ACC112 (cell line): ENCODE results near the gene SLC41A3.

Experiments used
- H2AFZ ChIP-seq: fragments of 200-600 bp; sonication (generic); one replicate; pipeline ENCODE4 v1.6.0; 2017; ENCODE audit warnings: antibody characterized with exemption, low read length; ENCODE audit not compliant: unreplicated experiment
- H3K27ac ChIP-seq: fragments of 200-600 bp; sonication (generic); 2 replicates; pipeline ENCODE4 v1.5.1; 2014; ENCODE audit warnings: low read depth, mild to moderate bottlenecking, antibody characterized with exemption, low read length, moderate library complexity
- H3K27me3 ChIP-seq: fragments of 200-600 bp; sonication (generic); 2 replicates; pipeline ENCODE4 v1.6.1; 2014; ENCODE audit warnings: mild to moderate bottlenecking, antibody characterized with exemption, low read length, moderate library complexity, mixed read lengths; ENCODE audit not compliant: insufficient read depth
- H3K36me3 ChIP-seq: fragments of 200-600 bp; sonication (generic); 2 replicates; pipeline ENCODE4 v1.6.1; 2016; ENCODE audit warnings: mild to moderate bottlenecking, antibody characterized with exemption, low read length, moderate library complexity, mixed read lengths; ENCODE audit not compliant: insufficient read depth
- H3K4me1 ChIP-seq: fragments of 200-600 bp; sonication (generic); one replicate; pipeline ENCODE4 v1.6.1; 2016; ENCODE audit warnings: low read length, mixed read lengths; ENCODE audit not compliant: insufficient read depth, unreplicated experiment, control insufficient read depth
- H3K4me3 ChIP-seq: fragments of 200-600 bp; sonication (generic); 2 replicates; pipeline ENCODE4 v1.5.1; 2014; ENCODE audit warnings: mild to moderate bottlenecking, low read depth, low read length
- H3K79me2 ChIP-seq: fragments of 200-600 bp; sonication (generic); one replicate; pipeline ENCODE4 v1.6.0; 2016; ENCODE audit warnings: low read length; ENCODE audit not compliant: control insufficient read depth, unreplicated experiment, insufficient read depth

SLC41A3 gene

GRCh38 chr3:126083913-126084767 is at the start of gene SLC41A3:
Gene SLC41A3, minus strand, starts transcription at chr3:126084124. Its CDS starts 15,905 bp downstream, at chr3:126068219.
- Histone ChIP-seq H3K36me3 (no peaks in the 10 kb centered on the region), H3K4me3 (peak within 1 kb of the TSS; percentile 91), H2AFZ (peak within 1 kb of the TSS; percentile 93), H3K27me3 (no peaks in the 10 kb centered on the region), H3K4me1 (peaks cover 7% of the 10 kb centered on the region), H3K27ac (peak within 1 kb of the TSS; percentile 39; the same call in 1 of the 2 replicates), H3K79me2 (no peaks in the 10 kb centered on the region)

- peaks cover 10% of the 10 kb centered on the region for H3K4me1 ChIP-seq
Measured at GRCh38 chr3:126133606-126134005, 49.7 kb upstream of the SLC41A3 start.

GRCh38 chr3:126132751-126133511 is 49.0 kb upstream of the SLC41A3 start:
- no peaks in the 10 kb centered on the region for H3K79me2 ChIP-seq
- no peaks in the 10 kb centered on the region for H3K36me3 ChIP-seq
- H3K27ac ChIP-seq: no peak overlapping the region
- peaks cover 10% of the 10 kb centered on the region for H3K4me1 ChIP-seq
- no peak overlapping the region for H2AFZ ChIP-seq
- no peak overlapping the region for H3K4me3 ChIP-seq
- peaks cover 4% of the 10 kb centered on the region; the same call in 1 of the 2 replicates for H3K27me3 ChIP-seq

More at GRCh38 chr3:126133606-126134005, 49.7 kb upstream of the SLC41A3 start:
- Histone ChIP-seq H3K36me3 (no peaks in the 10 kb centered on the region), H3K27me3 (peaks cover 10% of the 10 kb centered on the region), H3K4me3 (no peak overlapping the region), H2AFZ (no peak overlapping the region), H3K79me2 (no peaks in the 10 kb centered on the region), H3K27ac (no peak overlapping the region)

DNA sequence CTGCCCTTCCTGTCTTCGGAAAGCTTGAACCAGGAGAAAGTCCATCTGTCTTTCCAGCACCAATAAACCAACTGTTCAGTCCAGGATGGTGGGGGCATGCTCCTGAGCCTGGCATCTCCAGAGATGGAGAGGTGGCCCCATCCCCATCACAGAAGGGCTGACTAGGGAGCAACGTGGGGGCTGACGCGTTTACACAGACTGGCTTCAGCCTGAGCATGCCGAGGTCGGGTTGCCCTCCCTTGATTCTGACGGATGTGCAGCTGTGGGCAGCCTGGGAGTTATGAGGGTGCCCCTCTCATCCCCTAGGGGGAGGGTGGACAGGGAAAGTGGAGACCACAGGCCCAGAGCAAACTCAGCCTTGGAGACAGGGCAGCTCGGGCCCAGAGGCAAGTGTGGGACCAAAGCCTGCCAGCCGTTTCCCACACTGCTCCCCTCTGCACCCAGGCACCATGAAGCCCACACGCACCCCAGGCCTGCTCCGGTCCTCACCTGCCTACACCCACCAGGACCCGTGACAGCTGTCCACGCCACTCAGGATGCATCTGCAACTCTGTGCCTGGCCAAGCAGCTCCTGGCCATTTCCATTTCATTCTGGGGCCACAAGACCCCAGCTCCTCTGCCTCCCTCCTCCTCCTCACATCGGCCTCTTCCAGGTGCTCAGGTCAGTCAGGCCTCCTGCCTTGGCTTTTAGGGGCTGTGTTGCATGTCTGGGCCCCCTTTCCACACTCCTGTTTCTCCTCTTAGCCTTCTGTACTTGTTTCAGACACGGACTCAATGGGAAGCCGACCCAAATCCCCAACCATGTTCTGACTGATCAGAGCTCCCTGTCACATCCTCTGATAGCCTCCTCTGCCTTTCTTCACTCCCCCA is 48.2 kb upstream of the SLC41A3 start:
- no peaks in the 10 kb centered on the region for H3K79me2 ChIP-seq
- H3K27me3 ChIP-seq: no peaks in the 10 kb centered on the region; the same call in 1 of the 2 replicates
- no peak overlapping the region for H3K4me3 ChIP-seq
- H3K27ac ChIP-seq: no peak overlapping the region
- no peak overlapping the region for H2AFZ ChIP-seq
- H3K36me3 ChIP-seq: no peaks in the 10 kb centered on the region
- peaks cover 10% of the 10 kb centered on the region for H3K4me1 ChIP-seq

DNA sequence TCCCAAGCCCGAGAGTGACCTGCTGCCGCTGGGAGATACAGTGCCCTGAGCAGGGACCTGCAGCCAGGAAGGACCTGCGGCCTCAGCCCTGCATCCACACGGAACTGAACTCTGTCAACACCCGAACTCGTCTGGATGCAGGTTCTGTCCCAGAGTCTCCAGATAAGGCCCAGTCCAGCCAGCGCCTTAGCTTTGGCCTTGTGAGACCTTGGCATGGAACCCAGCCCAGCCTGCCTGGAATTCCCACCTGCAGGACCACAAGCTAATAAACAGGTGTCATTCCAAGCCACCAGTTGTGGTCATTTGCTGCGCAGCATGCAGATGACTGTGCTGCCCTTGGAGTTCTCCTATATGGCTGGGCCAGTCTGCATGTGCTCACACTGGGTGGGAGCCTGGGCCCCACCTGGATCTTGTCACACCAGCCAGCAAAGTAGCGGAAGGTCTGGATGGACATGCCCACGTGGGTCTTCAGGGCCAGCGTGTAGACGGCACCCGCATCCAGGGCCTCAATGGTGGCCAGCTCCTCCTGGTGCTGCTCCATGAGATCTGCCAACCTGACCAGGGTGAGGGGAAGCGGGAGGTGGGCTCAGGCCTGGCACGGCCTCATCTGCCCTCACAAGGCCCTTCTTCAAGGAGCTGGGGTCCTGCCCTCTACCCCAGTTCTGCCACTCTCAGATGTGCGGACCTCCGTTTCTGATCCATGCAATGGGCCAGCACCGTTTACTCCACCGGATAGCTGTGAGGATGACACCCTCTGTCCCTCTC is 47.2 kb upstream of the SLC41A3 start:
- H3K27me3 ChIP-seq: no peaks in the 10 kb centered on the region; the same call in 1 of the 2 replicates
- no peaks in the 10 kb centered on the region for H3K36me3 ChIP-seq
- H3K4me1 ChIP-seq: peaks cover 10% of the 10 kb centered on the region
- H3K4me3 ChIP-seq: no peak overlapping the region
- H3K79me2 ChIP-seq: no peaks in the 10 kb centered on the region
- H3K27ac ChIP-seq: no peak overlapping the region
- H2AFZ ChIP-seq: no peak overlapping the region

- Histone ChIP-seq H3K4me3 (no peak overlapping the region), H3K79me2 (no peaks in the 10 kb centered on the region), H3K27ac (no peak overlapping the region), H3K36me3 (no peaks in the 10 kb centered on the region), H2AFZ (no peak overlapping the region), H3K4me1 (peaks cover 10% of the 10 kb centered on the region), H3K27me3 (no peaks in the 10 kb centered on the region; the same call in 1 of the 2 replicates)
Measured at GRCh38 chr3:126130081-126130855, 46.3 kb upstream of the SLC41A3 start.

DNA sequence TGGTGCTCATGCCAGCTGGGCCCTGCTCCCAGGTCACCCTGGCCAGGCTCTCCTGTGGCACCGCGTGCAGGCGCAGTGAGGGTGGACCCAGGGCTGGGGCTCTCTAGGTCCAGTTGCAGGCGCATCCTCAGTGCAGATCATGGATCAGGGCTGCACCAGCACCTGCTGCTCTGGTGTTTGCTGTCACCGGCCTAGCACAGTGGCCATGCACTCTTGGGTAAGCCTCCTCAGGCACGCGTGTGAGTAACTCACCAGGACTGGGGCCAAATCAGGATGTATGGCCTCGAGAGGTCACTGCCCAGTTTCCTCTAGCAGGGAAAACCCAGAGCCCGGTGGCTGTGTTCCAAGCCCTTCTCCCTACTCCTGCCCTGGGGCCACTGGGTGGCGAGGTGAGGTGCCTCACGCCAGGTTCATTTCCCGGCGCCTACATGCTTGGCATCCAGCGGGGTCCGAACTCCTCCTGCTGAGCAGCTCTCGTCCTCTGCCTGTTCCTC is 45.5 kb upstream of the SLC41A3 start:
- Histone ChIP-seq H3K27ac (no peak overlapping the region), H2AFZ (no peak overlapping the region), H3K27me3 (no peaks in the 10 kb centered on the region; the same call in 1 of the 2 replicates), H3K4me3 (no peak overlapping the region), H3K36me3 (no peaks in the 10 kb centered on the region), H3K79me2 (no peaks in the 10 kb centered on the region), H3K4me1 (peaks cover 10% of the 10 kb centered on the region)

- Histone ChIP-seq H3K79me2 (no peaks in the 10 kb centered on the region), H3K4me3 (no peak overlapping the region), H3K4me1 (peaks cover 10% of the 10 kb centered on the region), H3K36me3 (no peaks in the 10 kb centered on the region), H2AFZ (no peak overlapping the region), H3K27me3 (no peaks in the 10 kb centered on the region; the same call in 1 of the 2 replicates), H3K27ac (no peak overlapping the region)
Measured at GRCh38 chr3:126128504-126129397, 44.8 kb upstream of the SLC41A3 start.
